ENCODE measurements around the gene ZBTB38.

- TF ChIP-seq, protein P1, sequence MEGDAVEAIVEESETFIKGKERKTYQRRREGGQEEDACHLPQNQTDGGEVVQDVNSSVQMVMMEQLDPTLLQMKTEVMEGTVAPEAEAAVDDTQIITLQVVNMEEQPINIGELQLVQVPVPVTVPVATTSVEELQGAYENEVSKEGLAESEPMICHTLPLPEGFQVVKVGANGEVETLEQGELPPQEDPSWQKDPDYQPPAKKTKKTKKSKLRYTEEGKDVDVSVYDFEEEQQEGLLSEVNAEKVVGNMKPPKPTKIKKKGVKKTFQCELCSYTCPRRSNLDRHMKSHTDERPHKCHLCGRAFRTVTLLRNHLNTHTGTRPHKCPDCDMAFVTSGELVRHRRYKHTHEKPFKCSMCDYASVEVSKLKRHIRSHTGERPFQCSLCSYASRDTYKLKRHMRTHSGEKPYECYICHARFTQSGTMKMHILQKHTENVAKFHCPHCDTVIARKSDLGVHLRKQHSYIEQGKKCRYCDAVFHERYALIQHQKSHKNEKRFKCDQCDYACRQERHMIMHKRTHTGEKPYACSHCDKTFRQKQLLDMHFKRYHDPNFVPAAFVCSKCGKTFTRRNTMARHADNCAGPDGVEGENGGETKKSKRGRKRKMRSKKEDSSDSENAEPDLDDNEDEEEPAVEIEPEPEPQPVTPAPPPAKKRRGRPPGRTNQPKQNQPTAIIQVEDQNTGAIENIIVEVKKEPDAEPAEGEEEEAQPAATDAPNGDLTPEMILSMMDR (IDR thresholded peaks at IDR 0.05; ENCODE audit: borderline replicate concordance, extremely low read depth, low read length, poor library complexity, severe bottlenecking) = no peak
- no peak for TF ChIP-seq EZH2 (IDR thresholded peaks at IDR 0.05; ENCODE audit: borderline replicate concordance, low read depth, low read length, severe bottlenecking)
Observed at GRCh38 chr3:141353652-141354495, 14.4 kb upstream of the ZBTB38 start.
